ENCODE data around the gene TEP1.
A peak's percentile ranks its signal among the peaks of the same experiment; 100 is the strongest.
"Not testable (repeated sequence)": the region's sequence is repeated elsewhere in the genome, so short reads cannot be mapped to it uniquely, and the experiment has no call there.

TEP1 gene

DNA sequence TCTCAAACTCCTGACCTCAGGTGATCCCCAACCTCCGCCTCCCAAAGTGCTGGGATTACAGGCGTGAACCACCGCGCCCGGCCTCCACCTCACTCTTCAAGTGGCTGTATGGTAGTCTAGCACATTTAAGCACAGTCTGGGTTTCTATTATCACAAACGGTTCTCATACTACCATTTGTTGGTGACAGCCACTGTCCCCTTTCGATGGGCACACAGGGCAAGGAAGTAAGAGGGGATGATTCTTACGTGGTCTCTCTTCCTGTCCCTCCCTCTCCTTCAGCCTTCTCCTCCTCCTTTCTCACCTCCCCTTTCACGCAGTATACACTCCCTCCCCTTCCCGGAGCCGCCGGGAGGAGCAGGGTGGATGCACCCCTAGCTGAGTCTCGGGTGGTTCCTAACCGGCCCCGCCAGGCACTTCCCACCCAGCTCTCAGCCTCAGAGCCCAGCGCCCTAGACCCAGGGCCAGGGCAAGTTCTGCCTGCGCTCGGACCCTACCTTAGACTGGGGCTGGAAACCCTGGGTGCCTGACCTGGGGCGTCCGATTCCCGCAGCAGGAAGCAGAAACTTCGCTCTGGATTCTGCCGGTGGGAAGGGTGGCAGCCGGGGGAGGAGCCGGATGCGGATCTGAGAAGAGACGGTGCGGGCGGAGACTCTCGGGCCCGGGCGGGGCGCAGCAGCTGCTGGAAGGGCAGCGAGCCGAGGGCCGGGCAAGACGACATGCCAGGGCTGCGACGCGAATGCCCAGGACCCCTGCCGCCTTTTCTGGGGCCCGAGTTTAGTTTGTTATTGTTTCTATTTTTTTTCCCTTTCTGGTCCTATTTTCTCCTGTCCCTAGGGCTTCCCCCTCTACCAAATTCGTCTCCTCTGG is at the start of gene TEP1:
TEP1 (minus strand) TSS at position 626 of the 868 bp plus-strand sequence. CDS start 5,062 bp downstream, outside the sequence.
- DNase-seq (ENCODE audit: low read depth in 2 of 2) = peak; percentile 50 to 68

- DNase-seq (ENCODE audit: low read depth in 2 of 2) = peak; percentile 95
Observed at GRCh38 chr14:20461225-20462141, 48.2 kb upstream of the TEP1 start, which contains the start of gene PIP4P1. Gene PIP4P1 (minus strand): TSS chr14:20461434. CDS start chr14:20461325, 109 bp downstream.

DNA sequence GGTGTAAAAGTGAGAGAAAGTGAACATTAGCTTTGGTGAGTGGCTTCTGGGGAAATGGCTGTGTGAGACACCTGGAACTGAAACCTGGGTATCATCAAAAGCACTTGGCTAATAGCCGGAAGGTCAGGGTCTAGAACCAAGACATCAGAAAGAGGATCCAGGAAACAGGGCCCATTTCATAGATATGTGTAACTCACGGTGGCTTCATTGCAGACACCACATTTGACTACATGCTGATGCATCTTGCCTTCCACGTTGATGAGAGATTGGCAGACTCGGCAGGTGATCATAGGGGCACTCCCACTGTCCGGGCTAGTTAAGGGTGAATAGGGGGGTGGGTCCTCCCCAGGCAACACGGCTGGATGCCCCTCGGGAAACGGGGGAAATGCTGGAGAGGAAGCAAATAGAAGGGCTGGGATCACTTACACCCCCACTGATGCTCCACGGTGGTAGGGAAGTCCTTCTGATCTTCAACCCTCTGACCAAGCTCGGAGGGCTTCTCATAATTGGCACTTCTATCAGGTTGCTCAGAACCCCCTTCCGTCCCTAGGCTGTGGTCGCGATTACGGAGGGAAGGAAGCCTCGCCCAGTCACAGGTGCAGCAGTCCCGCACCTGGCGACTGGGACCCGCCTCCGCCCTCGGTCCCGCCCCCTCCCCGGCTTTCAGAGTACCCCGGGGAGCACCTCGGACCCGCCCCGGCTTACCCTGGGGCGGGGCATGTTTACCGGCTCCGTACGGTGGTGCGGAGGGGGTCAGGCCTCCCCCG is 47.3 kb upstream of the TEP1 start:
- DNase-seq (ENCODE audit: low read depth in 2 of 2) = peak; percentile 35 to 45

- no peak for DNase-seq (ENCODE audit: low read depth in 2 of 2)
Observed at GRCh38 chr14:20458031-20458789, 44.9 kb upstream of the TEP1 start.

GRCh38 chr14:20456971-20457370 is 43.7 kb upstream of the TEP1 start:
- no peak for DNase-seq (ENCODE audit: low read depth in 2 of 2)

GRCh38 chr14:20455355-20456300 is 42.3 kb upstream of the TEP1 start:
- DNase-seq (ENCODE audit: low read depth in 2 of 2) = peak in 1 of 2 donors; percentile 34

- peak; percentile 90 to 94 for DNase-seq (ENCODE audit: low read depth in 2 of 2)
Observed at GRCh38 chr14:20454516-20455354, 41.4 kb upstream of the TEP1 start, which contains the start of the genes APEX1 and OSGEP. Gene APEX1 (plus strand): TSS chr14:20455226. CDS start chr14:20455646, 420 bp downstream. Gene OSGEP (minus strand): TSS chr14:20454812. CDS start chr14:20454683, 129 bp downstream.

DNA sequence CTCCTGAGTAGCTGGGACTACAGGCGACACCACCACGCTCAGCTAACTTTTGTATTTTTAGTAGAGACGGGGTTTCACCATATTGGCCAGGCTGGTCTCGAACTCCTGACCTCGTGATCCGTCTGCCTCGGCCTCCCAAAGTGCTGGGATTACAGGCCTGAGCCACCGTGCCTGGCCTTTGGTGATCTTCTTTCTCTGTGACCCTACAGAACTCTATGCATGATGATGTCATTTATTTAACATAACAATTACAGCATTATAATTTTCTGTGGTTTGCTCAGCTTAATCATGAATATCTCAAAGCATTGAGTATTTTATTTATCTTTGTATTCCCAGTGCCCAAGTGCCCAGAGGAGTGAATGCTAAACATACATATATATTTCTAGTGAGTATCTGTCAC is 39.5 kb upstream of the TEP1 start:
- DNase-seq (ENCODE audit: low read depth in 2 of 2) = not testable (repeated sequence)

DNA sequence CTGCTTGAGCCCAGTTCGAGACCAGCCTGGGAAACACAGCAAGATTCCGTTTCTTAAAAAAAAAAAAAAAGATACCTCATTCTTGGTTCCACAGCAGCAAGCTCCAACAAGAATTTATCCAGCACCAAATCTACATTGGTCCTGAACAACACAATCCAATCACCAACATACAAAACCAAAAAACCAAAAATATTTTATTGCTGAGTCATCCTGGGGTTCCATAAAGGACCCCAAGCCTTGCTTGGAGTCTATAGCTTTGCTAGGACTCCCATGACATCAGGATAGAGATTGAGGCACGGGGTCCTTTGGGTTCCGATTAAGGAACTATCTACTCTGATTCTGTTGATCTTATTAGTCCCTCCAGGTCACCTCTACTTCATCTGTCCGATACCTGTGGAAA is 33.6 kb upstream of the TEP1 start:
- DNase-seq (ENCODE audit: low read depth in 2 of 2) = no peak

- not testable (repeated sequence) for DNase-seq (ENCODE audit: low read depth in 2 of 2)
Observed at GRCh38 chr14:20443650-20444049, 30.3 kb upstream of the TEP1 start.

GRCh38 chr14:20441461-20441860 is 28.2 kb upstream of the TEP1 start:
- DNase-seq (ENCODE audit: low read depth in 2 of 2) = no peak

- no peak for DNase-seq (ENCODE audit: low read depth in 2 of 2)
Observed at GRCh38 chr14:20440882-20441281, 27.6 kb upstream of the TEP1 start.

- DNase-seq (ENCODE audit: low read depth in 2 of 2) = no peak
Observed at GRCh38 chr14:20440465-20440864, 27.2 kb upstream of the TEP1 start.

- no peak for DNase-seq (ENCODE audit: low read depth in 2 of 2)
Observed at GRCh38 chr14:20438664-20439063, 25.4 kb upstream of the TEP1 start.

DNA sequence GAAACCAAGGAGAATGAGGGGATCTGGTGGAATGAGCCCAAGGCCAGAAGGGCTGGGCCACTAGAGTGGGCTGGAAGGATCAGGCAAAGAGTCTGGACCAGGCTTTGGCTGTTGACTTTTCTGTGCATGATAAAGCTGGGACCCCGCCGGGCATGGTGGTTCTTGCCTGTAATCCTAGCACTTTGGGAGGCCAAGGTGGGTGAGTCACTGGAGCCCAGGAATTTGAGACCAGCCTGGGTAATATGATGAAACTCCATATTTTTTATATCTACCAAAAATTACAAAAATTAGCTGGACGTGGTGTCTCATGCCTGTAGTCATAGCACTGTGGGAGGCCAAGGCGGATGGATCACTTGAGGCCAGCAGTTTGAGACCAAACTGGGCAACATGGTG is 23.1 kb upstream of the TEP1 start:
- no peak for DNase-seq (ENCODE audit: low read depth in 2 of 2)

DNA sequence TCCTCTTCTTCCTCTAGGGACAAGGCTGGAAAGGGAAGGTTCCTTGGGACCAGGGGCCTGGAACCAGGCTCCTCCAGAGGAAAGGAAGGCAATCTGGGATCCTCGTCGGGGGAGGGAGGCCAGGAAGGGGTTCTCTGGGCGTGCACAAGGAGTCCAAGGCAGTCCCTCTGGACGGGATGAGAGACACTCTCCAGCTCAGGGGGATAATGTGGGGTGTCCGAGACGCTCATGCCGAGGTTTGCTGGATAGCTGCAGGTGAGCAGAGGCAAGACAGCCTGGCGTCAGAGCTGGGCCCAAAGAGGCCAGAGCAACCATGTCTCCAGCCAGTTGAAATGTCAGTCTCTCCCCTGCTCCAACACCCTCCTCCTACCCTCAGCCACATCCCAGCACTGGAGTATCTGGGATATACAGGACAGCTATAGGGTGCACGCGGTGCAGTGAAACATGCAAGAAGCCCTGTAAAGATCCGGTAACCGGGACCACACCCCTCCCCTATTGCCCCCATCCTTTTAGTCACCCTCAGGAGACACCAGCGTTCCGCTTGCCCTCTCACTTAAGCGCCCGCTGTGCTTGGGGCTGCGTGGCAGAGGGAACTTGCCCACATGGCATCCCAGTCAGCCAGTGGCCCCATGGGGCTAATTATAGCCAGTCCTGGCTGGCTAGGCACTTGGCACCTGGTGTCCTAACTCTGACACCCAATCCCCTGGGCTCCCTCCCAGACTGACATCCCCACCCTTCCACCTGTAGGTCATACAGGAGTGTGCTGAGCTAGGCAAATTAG is 22.5 kb upstream of the TEP1 start, which contains the start of gene KLHL33:
KLHL33 (minus strand) TSS at position 585 of the 781 bp plus-strand sequence; CDS start at position 230, 355 bp downstream.
- no peak for DNase-seq (ENCODE audit: low read depth in 2 of 2)
